Measurements from ENCODE around the gene DNAJC13.
A peak's percentile ranks its signal among the peaks of the same experiment; 100 is the strongest.

The DNAJC13 gene

GRCh38 chr3:132573797-132574211 is 156.5 kb downstream of the DNAJC13 start:
- no peak for DNase-seq (ENCODE audit: low spot score)
- Histone ChIP-seq H3K27ac (peak overlapping the region; percentile 50 to 61), H3K4me3 (no peak overlapping the region)
- no peak for TF ChIP-seq CTCF (IDR thresholded peaks at IDR 0.05)

- no peak for DNase-seq (ENCODE audit: low spot score)
- H3K4me3 ChIP-seq: no peak overlapping the region
- no peak overlapping the region for H3K27ac ChIP-seq
- TF ChIP-seq CTCF (IDR thresholded peaks at IDR 0.05): no peak
Observed at GRCh38 chr3:132587401-132587800, 170.1 kb downstream of the DNAJC13 start.
